ENCODE measurements around the gene RNF25.

Gene RNF25

DNA sequence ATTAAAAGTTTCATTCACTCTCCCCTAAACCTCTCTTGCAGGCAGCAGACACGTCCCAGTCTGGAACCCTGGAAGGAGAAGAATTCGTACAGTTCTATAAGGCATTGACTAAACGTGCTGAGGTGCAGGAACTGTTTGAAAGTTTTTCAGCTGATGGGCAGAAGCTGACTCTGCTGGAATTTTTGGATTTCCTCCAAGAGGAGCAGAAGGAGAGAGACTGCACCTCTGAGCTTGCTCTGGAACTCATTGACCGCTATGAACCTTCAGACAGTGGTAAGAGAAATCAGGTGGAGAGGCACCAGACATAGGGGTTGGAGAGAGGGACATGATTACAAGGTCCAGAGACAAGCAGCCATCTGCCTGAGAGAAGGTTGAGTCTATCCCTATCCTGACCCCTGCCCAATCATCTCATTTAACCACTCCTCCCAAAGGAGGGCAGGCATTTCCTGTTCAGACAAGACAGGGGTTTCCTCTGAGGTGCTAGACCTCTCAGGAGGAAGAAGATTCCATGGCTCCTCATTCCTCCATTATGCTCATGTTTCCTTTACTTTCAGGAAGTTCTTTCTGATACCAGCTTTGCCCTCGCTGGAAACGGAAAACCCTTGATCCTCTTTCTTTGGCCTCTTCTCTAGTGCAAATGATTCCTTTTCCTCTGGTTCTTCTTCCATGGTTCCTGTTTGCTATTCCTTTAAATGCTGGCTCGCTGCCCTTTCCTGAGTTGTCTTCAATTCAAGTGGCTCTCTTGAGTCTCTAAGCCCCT, 49.0 kb downstream of the RNF25 start:
- no peak for DNase-seq

DNA sequence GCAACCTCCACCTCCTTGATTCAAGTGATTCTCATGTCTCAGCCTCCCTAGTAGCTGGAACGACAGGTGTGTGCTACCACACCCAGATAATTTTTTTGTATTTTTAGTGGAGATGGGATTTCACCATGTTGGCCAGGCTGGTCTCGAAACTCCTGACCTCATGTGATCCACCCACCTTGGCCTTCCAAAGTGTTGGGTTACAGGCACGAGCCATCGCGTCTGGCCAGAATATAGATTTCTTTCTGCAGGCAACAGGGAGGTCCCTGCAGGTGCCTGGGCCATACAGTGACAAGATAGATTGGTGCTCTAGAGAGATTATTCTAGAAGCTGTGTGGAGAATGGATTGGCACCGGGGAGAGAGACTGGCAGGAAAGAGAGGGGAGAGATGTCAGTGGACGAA, 50.8 kb downstream of the RNF25 start:
- no peak for DNase-seq

DNA sequence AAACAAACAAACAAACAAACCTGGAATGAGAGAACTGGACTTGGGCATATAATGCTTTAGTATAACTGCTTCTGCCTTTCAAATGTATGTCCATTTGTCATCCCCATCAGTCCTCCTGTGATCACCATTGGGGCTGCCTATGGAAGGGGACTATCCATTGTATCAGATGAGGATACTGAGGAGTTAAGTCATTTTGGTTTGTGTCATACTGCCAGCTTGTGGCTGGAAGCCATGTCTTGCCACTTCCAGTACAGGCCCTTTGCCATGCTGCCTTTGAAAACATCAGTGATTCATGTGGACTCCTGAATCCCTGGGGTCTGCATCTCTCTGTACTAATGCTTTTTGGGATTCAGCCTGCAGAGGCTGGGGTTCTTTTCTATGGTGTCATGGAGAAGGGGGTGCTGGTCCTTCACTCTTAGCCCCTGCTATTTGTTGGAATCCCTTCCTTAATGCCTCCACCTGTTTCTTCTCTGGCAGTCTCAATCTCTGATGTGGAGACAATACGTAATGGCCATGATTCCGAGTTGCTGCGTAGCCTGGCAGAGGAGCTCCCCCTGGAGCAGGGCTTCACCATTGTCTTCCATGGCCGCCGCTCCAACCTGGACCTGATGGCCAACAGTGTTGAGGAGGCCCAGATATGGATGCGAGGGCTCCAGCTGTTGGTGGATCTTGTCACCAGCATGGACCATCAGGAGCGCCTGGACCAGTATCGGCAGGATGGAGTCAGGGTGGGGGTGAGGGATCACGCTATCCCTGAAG, 53.5 kb downstream of the RNF25 start:
- no peak for DNase-seq

DNA sequence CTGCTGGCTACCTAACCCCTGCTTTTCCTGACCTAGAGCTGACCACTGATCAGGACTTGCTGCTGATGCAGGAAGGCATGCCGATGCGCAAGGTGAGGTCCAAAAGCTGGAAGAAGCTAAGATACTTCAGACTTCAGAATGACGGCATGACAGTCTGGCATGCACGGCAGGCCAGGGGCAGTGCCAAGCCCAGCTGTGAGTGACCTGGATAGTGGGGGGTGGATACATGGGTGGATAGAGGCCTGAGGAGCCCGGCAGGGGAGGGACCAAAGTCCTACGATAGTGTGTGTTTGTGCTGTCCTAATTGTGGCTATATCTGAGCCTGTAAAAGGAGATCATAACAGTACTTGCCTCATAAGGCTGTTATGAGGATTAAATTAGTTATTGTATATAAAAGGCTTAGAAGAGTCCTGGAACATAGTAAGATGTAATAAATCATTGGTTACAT, 55.9 kb downstream of the RNF25 start:
- DNase-seq: no peak

Data from T-helper 2 cell (primary cell).